ENCODE results near the gene PRUNE2.

DNA sequence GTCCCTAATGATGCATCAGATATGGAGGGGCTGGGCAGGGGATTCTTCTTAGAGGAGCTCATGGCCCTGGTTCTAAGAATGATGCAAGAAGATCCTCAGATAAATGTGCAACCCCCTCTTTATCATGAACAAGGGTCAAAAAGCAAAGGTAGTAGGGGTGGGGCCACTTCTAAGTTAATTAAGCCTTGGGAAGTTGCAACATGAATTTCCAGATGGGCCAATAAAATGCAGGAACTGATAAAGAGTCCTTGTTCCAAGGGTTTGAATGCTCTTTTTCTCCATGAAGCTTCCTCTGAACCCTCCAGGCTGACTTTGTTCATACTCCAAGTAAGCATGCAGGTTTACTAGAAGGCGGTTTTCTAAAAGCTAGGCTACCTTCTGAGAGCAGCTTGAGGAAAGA lies 116.1 kb downstream of the PRUNE2 start:
- TF ChIP-seq IRF2 (CRISPR knock-in tag; IDR thresholded peaks at IDR 0.05), result no peak
- TF ChIP-seq, protein P1, sequence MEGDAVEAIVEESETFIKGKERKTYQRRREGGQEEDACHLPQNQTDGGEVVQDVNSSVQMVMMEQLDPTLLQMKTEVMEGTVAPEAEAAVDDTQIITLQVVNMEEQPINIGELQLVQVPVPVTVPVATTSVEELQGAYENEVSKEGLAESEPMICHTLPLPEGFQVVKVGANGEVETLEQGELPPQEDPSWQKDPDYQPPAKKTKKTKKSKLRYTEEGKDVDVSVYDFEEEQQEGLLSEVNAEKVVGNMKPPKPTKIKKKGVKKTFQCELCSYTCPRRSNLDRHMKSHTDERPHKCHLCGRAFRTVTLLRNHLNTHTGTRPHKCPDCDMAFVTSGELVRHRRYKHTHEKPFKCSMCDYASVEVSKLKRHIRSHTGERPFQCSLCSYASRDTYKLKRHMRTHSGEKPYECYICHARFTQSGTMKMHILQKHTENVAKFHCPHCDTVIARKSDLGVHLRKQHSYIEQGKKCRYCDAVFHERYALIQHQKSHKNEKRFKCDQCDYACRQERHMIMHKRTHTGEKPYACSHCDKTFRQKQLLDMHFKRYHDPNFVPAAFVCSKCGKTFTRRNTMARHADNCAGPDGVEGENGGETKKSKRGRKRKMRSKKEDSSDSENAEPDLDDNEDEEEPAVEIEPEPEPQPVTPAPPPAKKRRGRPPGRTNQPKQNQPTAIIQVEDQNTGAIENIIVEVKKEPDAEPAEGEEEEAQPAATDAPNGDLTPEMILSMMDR (CRISPR knock-in tag; IDR thresholded peaks at IDR 0.05), result no peak
- TF ChIP-seq SP4 (CRISPR knock-in tag; IDR thresholded peaks at IDR 0.05), result no peak
- TF ChIP-seq POLR2A (IDR thresholded peaks at IDR 0.05; ENCODE audit: insufficient read depth in 1 of 2, low read depth in 2 of 2, low read length in 2 of 2), result no peak
- no peak for TF ChIP-seq FOXK2 (IDR thresholded peaks at IDR 0.05)
- no peak for TF ChIP-seq HDAC6 (IDR thresholded peaks at IDR 0.05; ENCODE audit: low read depth, low read length)
- no peak for TF ChIP-seq NR2F6 (IDR thresholded peaks at IDR 0.05)
- no peak for TF ChIP-seq NR2F6 (CRISPR knock-in tag; IDR thresholded peaks at IDR 0.05)
- TF ChIP-seq, protein P2, sequence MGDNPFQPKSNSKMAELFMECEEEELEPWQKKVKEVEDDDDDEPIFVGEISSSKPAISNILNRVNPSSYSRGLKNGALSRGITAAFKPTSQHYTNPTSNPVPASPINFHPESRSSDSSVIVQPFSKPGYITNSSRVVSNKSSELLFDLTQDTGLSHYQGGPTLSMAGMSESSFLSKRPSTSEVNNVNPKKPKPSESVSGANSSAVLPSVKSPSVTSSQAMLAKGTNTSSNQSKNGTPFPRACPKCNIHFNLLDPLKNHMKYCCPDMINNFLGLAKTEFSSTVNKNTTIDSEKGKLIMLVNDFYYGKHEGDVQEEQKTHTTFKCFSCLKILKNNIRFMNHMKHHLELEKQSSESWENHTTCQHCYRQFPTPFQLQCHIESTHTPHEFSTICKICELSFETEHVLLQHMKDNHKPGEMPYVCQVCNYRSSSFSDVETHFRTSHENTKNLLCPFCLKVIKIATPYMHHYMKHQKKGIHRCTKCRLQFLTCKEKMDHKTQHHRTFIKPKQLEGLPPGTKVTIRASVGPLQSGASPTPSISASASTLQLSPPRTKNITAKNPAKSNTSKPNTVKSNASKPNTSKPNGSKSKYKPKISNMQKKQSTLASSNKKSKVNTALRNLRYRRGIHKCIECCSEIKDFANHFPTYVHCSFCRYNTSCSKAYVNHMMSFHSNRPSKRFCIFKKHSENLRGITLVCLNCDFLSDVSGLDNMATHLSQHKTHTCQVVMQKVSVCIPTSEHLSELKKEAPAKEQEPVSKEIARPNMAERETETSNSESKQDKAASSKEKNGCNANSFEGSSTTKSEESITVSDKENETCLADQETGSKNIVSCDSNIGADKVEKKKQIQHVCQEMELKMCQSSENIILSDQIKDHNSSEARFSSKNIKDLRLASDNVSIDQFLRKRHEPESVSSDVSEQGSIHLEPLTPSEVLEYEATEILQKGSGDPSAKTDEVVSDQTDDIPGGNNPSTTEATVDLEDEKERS (CRISPR knock-in tag; IDR thresholded peaks at IDR 0.05), result no peak
- no peak for TF ChIP-seq CBX5 (CRISPR knock-in tag; IDR thresholded peaks at IDR 0.05; ENCODE audit: borderline replicate concordance)
- no peak for TF ChIP-seq SETDB1 (CRISPR knock-in tag; IDR thresholded peaks at IDR 0.05; ENCODE audit: borderline replicate concordance)
- TF ChIP-seq ZNF570 (CRISPR knock-in tag; IDR thresholded peaks at IDR 0.05; ENCODE audit: borderline replicate concordance), result no peak
- no peak for TF ChIP-seq U2AF1 (optimal IDR thresholded peaks at IDR 0.05; ENCODE audit: low read depth, low read length)

Measured in HepG2 (cell line).